Lung (tissue), 12 donors: Measurements from ENCODE around the gene ARHGAP32. TPM values are rescaled to one million over a fixed set of nuclear protein-coding genes. Genes with fewer than 3 reads are reported as not detected.

Source experiments
- ATAC-seq: fragments of 200-7000 bp; cut with Tn5 transposase; one replicate; pipeline ENCODE4 v1.9.1; 2020; ENCODE audit warnings: moderate number of reproducible peaks; ENCODE audit not compliant: insufficient read depth, low FRiP score
- DNase-seq, 3 donors: peaks; one replicate each; pipeline ENCODE4 v3.0.0-alpha.2; 2013 to 2017
- H3K27ac ChIP-seq, 2 donors: one replicate each; pipeline ENCODE4 v1.5.1; 2013; ENCODE audit warnings: mild to moderate bottlenecking in 2 of 2, moderate library complexity in 2 of 2, control low read depth in 1 of 2, inconsistent platforms in 1 of 2, low read depth in 1 of 2, low read length in 1 of 2
- H3K27me3 ChIP-seq, 3 donors: one replicate each; pipeline ENCODE4 v1.5.1; 2013; ENCODE audit warnings: low read length in 2 of 3; ENCODE audit not compliant: control insufficient read depth in 3 of 3, insufficient read depth in 3 of 3
- H3K36me3 ChIP-seq, 4 donors: one replicate each; pipeline ENCODE4 v1.5.1; 2013; ENCODE audit warnings: low read length in 4 of 4, mild to moderate bottlenecking in 1 of 4, moderate library complexity in 1 of 4; ENCODE audit not compliant: control insufficient read depth in 4 of 4, insufficient read depth in 4 of 4
- H3K4me1 ChIP-seq, 5 donors: one replicate each; pipeline ENCODE4 v1.5.1; 2013; ENCODE audit warnings: low read length in 5 of 5, mild to moderate bottlenecking in 2 of 5, moderate library complexity in 1 of 5; ENCODE audit not compliant: control insufficient read depth in 5 of 5, insufficient read depth in 5 of 5
- H3K4me3 ChIP-seq: one replicate; pipeline ENCODE4 v1.5.1; 2013; ENCODE audit warnings: mild to moderate bottlenecking, control low read depth, moderate library complexity
- H3K9ac ChIP-seq, 2 donors: one replicate each; pipeline ENCODE4 v1.5.1; 2013; ENCODE audit warnings: low read length in 2 of 2, control low read depth in 1 of 2; ENCODE audit not compliant: insufficient read depth in 1 of 2
- H3K9me3 ChIP-seq, 4 donors: one replicate each; pipeline ENCODE4 v1.5.1; 2013; ENCODE audit warnings: low read length in 3 of 4, mild to moderate bottlenecking in 1 of 4, moderate library complexity in 1 of 4; ENCODE audit not compliant: control insufficient read depth in 4 of 4, insufficient read depth in 3 of 4
- CTCF ChIP-seq: IDR thresholded peaks from 2 replicates; pipeline ENCODE4 v1.5.1; 2012; ENCODE audit warnings: mild to moderate bottlenecking; ENCODE audit errors: control extremely low read depth, extremely low read depth
- WGBS, 2 donors: extraction: QIAGEN DNeasy Blood & Tissue Kit; methylation state at CpG; one replicate each; pipeline ENCODE4 v1.1.7; 2013; 5-methylcytosine and 5-hydroxymethylcytosine counted together
- polyA plus RNA-seq, 2 donors: library from polyadenylated mRNA; stranded (reverse); fragments of 200-250 nt; gene quantifications; one replicate each; pipeline ENCODE4 v1.2.1, GENCODE V29; 2013
- total RNA-seq, 2 donors: library from RNA; depleted of rRNA in 1 of 2; stranded (reverse); fragments of >200 nt in 1 of 2; gene quantifications; one replicate each; pipeline ENCODE4 v1.2.1, GENCODE V29; 2014 to 2021
- donor health status: control.
- donor health status: control.
- donor health status: Bipolar disorder and iron deficiency.
- donor health status: healthy.
- donor health status: DM: yes; HTN: yes; CAD: no.

Gene ARHGAP32
- total and polyA plus RNA-seq, 4 donors = 4.1 to 28.4 (median 17.0) TPM

- DNase-seq (no peak), ATAC-seq (no peak)
- TF ChIP-seq CTCF = no peak
- no peak overlapping the region for H3K9ac ChIP-seq
- H3K9me3 ChIP-seq = no peaks in the 10 kb centered on the region
- no peaks in the 10 kb centered on the region for H3K27me3 ChIP-seq
- WGBS, 2 donors = 92 to 93% methylated on average over 5 of the region's 5 CpGs
- peaks cover 0 to 3% (median under 1%) of the 10 kb centered on the region in 4 donors for H3K36me3 ChIP-seq
- H3K4me1 ChIP-seq = peaks cover 0 to 6% (median 0%) of the 10 kb centered on the region in 5 donors
- H3K27ac ChIP-seq = no peak overlapping the region
- H3K4me3 ChIP-seq = no peak overlapping the region
Observed at GRCh38 chr11:128962896-128963295, 229.2 kb downstream of the ARHGAP32 start.

DNA sequence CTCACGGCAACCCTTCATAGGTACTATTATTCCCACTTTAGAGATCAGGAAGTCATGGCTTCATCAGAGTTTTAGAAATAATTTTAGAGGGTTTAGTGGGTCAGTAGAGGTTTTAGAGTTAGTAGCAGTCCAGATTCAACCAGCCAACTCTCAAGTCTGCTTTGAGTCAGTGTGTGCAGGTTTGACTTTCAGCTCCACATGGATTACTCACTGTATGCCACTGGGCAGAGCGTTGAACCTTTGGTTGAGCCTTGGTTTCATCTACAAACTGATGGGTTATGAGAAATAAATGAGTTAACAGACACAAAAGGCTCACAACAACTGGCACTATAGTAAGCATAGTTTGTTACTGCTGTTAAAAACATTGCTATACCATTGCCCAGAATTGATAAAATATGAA lies 230.5 kb downstream of the ARHGAP32 start:
- no peak overlapping the region for H3K4me3 ChIP-seq
- peaks cover 0 to 6% (median 0%) of the 10 kb centered on the region in 5 donors for H3K4me1 ChIP-seq
- no peaks in the 10 kb centered on the region for H3K27me3 ChIP-seq
- H3K27ac ChIP-seq = no peak overlapping the region
- peaks cover 0 to 3% (median under 1%) of the 10 kb centered on the region in 4 donors for H3K36me3 ChIP-seq
- TF ChIP-seq CTCF = no peak
- ATAC-seq (no peak), DNase-seq (no peak)
- H3K9ac ChIP-seq = no peak overlapping the region
- whole genome bisulfite sequencing, 2 donors = 95 to 97% methylated on average over 2 of the region's 2 CpGs
- H3K9me3 ChIP-seq = no peaks in the 10 kb centered on the region

DNA sequence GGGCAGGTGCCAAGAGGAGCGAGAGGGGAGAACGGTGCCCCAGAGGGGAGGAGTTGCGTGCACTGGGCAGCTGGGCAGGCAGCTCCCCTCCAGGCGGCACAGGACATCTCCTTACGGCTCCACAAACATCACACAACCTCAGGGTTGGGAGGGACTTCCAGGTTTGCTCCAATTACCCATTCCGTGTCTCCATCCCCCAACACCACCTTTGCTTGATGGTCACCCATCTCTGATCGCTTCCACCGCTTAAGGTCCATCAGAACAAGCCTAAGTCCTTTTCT lies 235.0 kb downstream of the ARHGAP32 start:
- TF ChIP-seq CTCF = no peak
- Histone ChIP-seq H3K9ac (no peak overlapping the region), H3K4me1 (peaks cover 0 to 4% (median 0%) of the 10 kb centered on the region in 5 donors), H3K36me3 (peaks cover 0 to 2% (median 0%) of the 10 kb centered on the region in 4 donors), H3K4me3 (no peak overlapping the region), H3K27me3 (peaks cover 0 to 4% (median 0%) of the 10 kb centered on the region in 3 donors), H3K27ac (no peak overlapping the region), H3K9me3 (no peaks in the 10 kb centered on the region)
- ATAC-seq (no peak), DNase-seq (no peak)
- WGBS, 2 donors = 87 to 88% methylated on average over 8 of the region's 8 CpGs
